OCI-LY3 (cell line): ENCODE data around the gene ITGAX.

ENCODE experiments used
- H2AFZ ChIP-seq: fragments of 200-600, 300-600 bp; shearing (Covaris generic); 2 replicates; pipeline ENCODE4 v1.6.0; 2014; ENCODE audit warnings: antibody characterized with exemption, low read depth, low read length
- H3K27ac ChIP-seq: fragments of 200-600, 300-600 bp; sonication (generic); 2 replicates; pipeline ENCODE4 v1.5.1; 2014; ENCODE audit warnings: mild to moderate bottlenecking, low read length, moderate library complexity, mixed read lengths
- H3K27me3 ChIP-seq: fragments of 200-600, 300-600 bp; sonication (generic); 2 replicates; pipeline ENCODE4 v1.6.1; 2014; ENCODE audit warnings: low read depth, low read length, mixed read lengths
- H3K36me3 ChIP-seq: fragments of 200-600, 300-600 bp; sonication (generic); replicated peaks from 2 replicates; pipeline ENCODE3; 2014; ENCODE audit warnings: low read depth, low read length, mixed read lengths
- H3K4me1 ChIP-seq: fragments of 300-600, 200-600 bp; sonication (generic); 2 replicates; pipeline ENCODE4 v1.6.1; 2014; ENCODE audit warnings: low read length, mixed read lengths
- H3K4me2 ChIP-seq: fragments of 200-600, 300-600 bp; sonication (generic); 2 replicates; pipeline ENCODE4 v1.6.1; 2014; ENCODE audit warnings: low read length, mixed read lengths
- H3K4me3 ChIP-seq: fragments of 300-600, 200-600 bp; sonication (generic); 2 replicates; pipeline ENCODE4 v1.5.1; 2014; ENCODE audit warnings: antibody characterized with exemption, mild to moderate bottlenecking, low read length, moderate library complexity
- H3K79me2 ChIP-seq: fragments of 300-600, 200-600 bp; shearing (Covaris generic); 2 replicates; pipeline ENCODE4 v1.6.1; 2014; ENCODE audit warnings: mild to moderate bottlenecking, low read length, mixed read lengths
- H3K9ac ChIP-seq: fragments of 300-600, 200-600 bp; shearing (Covaris generic); 2 replicates; pipeline ENCODE4 v1.6.0; 2014; ENCODE audit warnings: mild to moderate bottlenecking, low read length, moderate library complexity
- H3K9me3 ChIP-seq: fragments of 200-600, 300-600 bp; shearing (Covaris generic); 2 replicates; pipeline ENCODE4 v1.6.1; 2014; ENCODE audit warnings: low read length, mixed read lengths; ENCODE audit not compliant: insufficient read depth
- H4K20me1 ChIP-seq: fragments of 200-600, 300-600 bp; sonication (generic); 2 replicates; pipeline ENCODE4 v1.6.1; 2016; ENCODE audit warnings: low read length, mixed read lengths; ENCODE audit not compliant: insufficient read depth
- CTCF ChIP-seq: fragments of 200-600, 300-600 bp; sonication (generic); IDR thresholded peaks from 2 replicates; pipeline ENCODE4 v1.5.1; 2014; ENCODE audit warnings: antibody characterized with exemption, low read length, low read depth
- EZH2phosphoT487 ChIP-seq: fragments of 200-600 bp; shearing (Covaris generic); IDR thresholded peaks from 2 replicates; pipeline ENCODE4 v1.6.1; 2018; ENCODE audit warnings: antibody characterized with exemption, mixed run types, low read depth

ITGAX gene

DNA sequence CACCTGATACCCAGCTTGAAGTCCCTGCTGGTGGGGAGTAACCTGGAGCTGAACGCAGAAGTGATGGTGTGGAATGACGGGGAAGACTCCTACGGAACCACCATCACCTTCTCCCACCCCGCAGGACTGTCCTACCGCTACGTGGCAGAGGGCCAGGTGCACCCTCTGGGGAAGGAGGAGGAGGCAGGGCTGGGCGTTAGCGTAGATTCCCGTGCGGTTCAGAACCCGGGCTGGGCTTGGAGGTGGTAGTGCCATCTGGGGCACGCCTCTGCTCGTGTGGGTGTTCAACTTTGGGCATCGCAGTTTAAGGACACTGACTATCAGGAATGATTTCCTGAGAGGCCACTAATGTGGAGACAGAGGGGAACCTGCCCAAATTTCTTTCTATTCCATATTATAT is 18.3 kb downstream of the ITGAX start:
- no peaks in the 10 kb centered on the region for H4K20me1 ChIP-seq
- H3K4me3 ChIP-seq = no peak overlapping the region
- no peak overlapping the region for H2AFZ ChIP-seq
- H3K36me3 ChIP-seq = peaks cover 27% of the 10 kb centered on the region
- H3K79me2 ChIP-seq = no peaks in the 10 kb centered on the region
- H3K9ac ChIP-seq = no peak overlapping the region
- 0 out of 2 replicates have a peak, but pooled peaks cover 3% of the 10 kb centered on the region for H3K9me3 ChIP-seq
- no peaks in the 10 kb centered on the region for H3K27me3 ChIP-seq
- H3K4me2 ChIP-seq = no peak overlapping the region
- peaks cover 11% of the 10 kb centered on the region for H3K4me1 ChIP-seq
- H3K27ac ChIP-seq = no peak overlapping the region
- TF ChIP-seq CTCF (no peak), EZH2phosphoT487 (no peak)

DNA sequence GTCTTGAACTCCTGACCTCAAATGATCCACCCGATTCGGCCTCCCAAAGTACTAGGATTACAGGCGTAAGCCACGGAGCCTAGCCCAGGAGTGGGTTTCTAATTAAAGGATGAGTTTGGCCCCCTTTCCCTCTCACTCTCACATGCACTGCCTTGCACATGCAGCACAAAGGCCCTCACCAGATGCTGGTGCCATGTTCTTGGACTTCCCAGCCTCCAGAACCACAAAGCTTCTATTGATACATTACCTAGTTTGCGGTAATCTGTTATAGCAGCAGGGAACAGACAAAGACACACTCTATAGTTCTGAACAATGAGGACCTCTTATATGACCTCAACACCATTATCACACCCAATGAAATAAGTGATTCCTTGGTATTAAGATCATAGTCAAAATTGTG is 20.3 kb downstream of the ITGAX start:
- Histone ChIP-seq H4K20me1 (no peaks in the 10 kb centered on the region), H3K79me2 (no peaks in the 10 kb centered on the region), H3K9ac (no peak overlapping the region), H3K27me3 (no peaks in the 10 kb centered on the region), H3K27ac (no peak overlapping the region), H3K9me3 (0 out of 2 replicates have a peak, but pooled peaks cover 3% of the 10 kb centered on the region), H2AFZ (no peak overlapping the region), H3K4me3 (no peak overlapping the region), H3K4me2 (no peak overlapping the region), H3K4me1 (peaks cover 11% of the 10 kb centered on the region), H3K36me3 (peaks cover 27% of the 10 kb centered on the region)
- TF ChIP-seq EZH2phosphoT487 = no peak
- no peak for TF ChIP-seq CTCF

GRCh38 chr16:31376705-31377104 is 21.7 kb downstream of the ITGAX start:
- TF ChIP-seq EZH2phosphoT487 = no peak
- no peak for TF ChIP-seq CTCF
- no peaks in the 10 kb centered on the region for H4K20me1 ChIP-seq
- H2AFZ ChIP-seq = no peak overlapping the region
- H3K9me3 ChIP-seq = 0 out of 2 replicates have a peak, but pooled peaks cover 3% of the 10 kb centered on the region
- H3K4me3 ChIP-seq = no peak overlapping the region
- H3K4me1 ChIP-seq = peaks cover 11% of the 10 kb centered on the region
- H3K9ac ChIP-seq = no peak overlapping the region
- no peaks in the 10 kb centered on the region for H3K79me2 ChIP-seq
- H3K27me3 ChIP-seq = no peaks in the 10 kb centered on the region
- H3K36me3 ChIP-seq = peaks cover 27% of the 10 kb centered on the region
- no peak overlapping the region for H3K4me2 ChIP-seq
- no peak overlapping the region for H3K27ac ChIP-seq

DNA sequence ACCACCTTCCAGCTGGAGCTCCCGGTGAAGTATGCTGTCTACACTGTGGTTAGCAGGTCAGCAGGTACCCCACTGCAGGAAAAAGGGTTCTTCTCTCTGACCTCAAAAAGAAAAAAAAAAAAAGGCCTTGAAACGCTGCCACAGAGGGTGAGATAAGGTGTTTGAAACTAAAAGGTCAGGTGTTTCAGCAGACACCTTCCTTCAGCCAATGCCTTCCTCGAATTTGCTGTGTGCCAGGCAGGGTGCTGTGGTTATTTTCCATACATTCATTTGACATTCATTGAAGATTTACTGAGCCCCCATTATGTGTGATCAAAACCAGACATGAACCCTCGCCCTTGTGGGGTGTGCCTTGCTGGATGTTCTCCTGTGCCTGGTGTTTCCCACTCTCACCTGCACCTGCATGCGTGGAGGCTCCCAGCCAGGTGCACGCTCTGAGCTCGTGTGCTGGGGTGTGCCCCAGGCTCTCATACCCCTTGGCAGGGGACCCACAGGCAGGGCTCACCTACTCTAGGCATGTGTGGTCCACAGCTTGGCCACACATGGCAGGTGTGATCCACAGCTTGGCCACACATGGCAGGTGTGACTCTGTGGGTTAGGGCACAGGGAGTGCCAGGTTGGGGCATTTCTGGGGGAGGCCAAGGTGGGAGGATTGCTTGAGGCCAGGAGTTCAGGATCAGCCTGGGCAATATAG is 22.4 kb downstream of the ITGAX start:
- Histone ChIP-seq H3K9ac (no peak overlapping the region), H3K79me2 (no peaks in the 10 kb centered on the region), H3K4me3 (no peak overlapping the region), H4K20me1 (peaks cover 1% of the 10 kb centered on the region; the same call in 1 of the 2 replicates), H3K36me3 (peaks cover 27% of the 10 kb centered on the region), H2AFZ (no peak overlapping the region), H3K27me3 (no peaks in the 10 kb centered on the region), H3K4me2 (no peak overlapping the region), H3K27ac (no peak overlapping the region), H3K4me1 (peaks cover 12% of the 10 kb centered on the region), H3K9me3 (0 out of 2 replicates have a peak, but pooled peaks cover 3% of the 10 kb centered on the region)
- TF ChIP-seq EZH2phosphoT487 (no peak), CTCF (no peak)
